ENCODE results near the gene FAM229A. TPM values are rescaled to one million over a fixed set of nuclear protein-coding genes. Genes with fewer than 3 reads are reported as not detected.

Gene FAM229A
- total RNA-seq, 1 experiment from 2014 or later: 9.4 TPM

- no peak for TF ChIP-seq MAX (CRISPR knock-in tag; IDR thresholded peaks at IDR 0.05)
- TF ChIP-seq, protein P1, sequence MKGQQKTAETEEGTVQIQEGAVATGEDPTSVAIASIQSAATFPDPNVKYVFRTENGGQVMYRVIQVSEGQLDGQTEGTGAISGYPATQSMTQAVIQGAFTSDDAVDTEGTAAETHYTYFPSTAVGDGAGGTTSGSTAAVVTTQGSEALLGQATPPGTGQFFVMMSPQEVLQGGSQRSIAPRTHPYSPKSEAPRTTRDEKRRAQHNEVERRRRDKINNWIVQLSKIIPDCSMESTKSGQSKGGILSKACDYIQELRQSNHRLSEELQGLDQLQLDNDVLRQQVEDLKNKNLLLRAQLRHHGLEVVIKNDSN (CRISPR knock-in tag; IDR thresholded peaks at IDR 0.05): no peak
- TF ChIP-seq PRRX2 (CRISPR knock-in tag; IDR thresholded peaks at IDR 0.05): no peak
- TF ChIP-seq ZNF317 (CRISPR knock-in tag; IDR thresholded peaks at IDR 0.05; ENCODE audit: borderline replicate concordance, low read depth): no peak
- CTCF ChIA-PET: interaction anchor here (0.6 to 2.2 kb wide), 3 partner anchors 10 to 105 kb away, joined by 3 to 21 read pairs (median 4); no protein-coding TSS in a partner anchor
- Mint-ChIP-seq H3K9me3 (no peaks in the 10 kb centered on the region), H3K27ac (no peak overlapping the region), H3K36me3 (no peaks in the 10 kb centered on the region), H3K4me1 (peaks cover 16% of the 10 kb centered on the region), H3K4me3 (no peak overlapping the region), H3K27me3 (ENCODE audit: low read depth) (peaks cover 26% of the 10 kb centered on the region)
- POLR2A ChIA-PET: interaction anchor here (0.5 to 1.1 kb wide), 2 partner anchors 10 to 301 kb away, joined by 3 to 4 read pairs; no protein-coding TSS in a partner anchor
- DNase-seq (ENCODE audit: low spot score) (no peak), ATAC-seq (no peak)
These were observed 20.3 kb downstream of the FAM229A start for GRCh38 chr1:32341971-32342370.

- TF ChIP-seq AFF4 (CRISPR knock-in tag; IDR thresholded peaks at IDR 0.05; ENCODE audit: borderline replicate concordance) (no peak), ZNF396 (CRISPR knock-in tag; IDR thresholded peaks at IDR 0.05; ENCODE audit: borderline replicate concordance) (no peak), NR2C2 (CRISPR knock-in tag; IDR thresholded peaks at IDR 0.05) (no peak), ZNF671 (CRISPR knock-in tag; IDR thresholded peaks at IDR 0.05) (no peak), ZNF263 (CRISPR knock-in tag; IDR thresholded peaks at IDR 0.05; ENCODE audit: low read depth) (no peak), ZNF416 (CRISPR knock-in tag; IDR thresholded peaks at IDR 0.05) (no peak), NFATC4 (CRISPR knock-in tag; IDR thresholded peaks at IDR 0.05) (no peak), MAX (CRISPR knock-in tag; IDR thresholded peaks at IDR 0.05) (no peak), TEAD4 (CRISPR knock-in tag; IDR thresholded peaks at IDR 0.05) (no peak), MLX (CRISPR knock-in tag; IDR thresholded peaks at IDR 0.05) (no peak), ZBTB21 (CRISPR knock-in tag; IDR thresholded peaks at IDR 0.05; ENCODE audit: borderline replicate concordance) (no peak), ZNF138 (CRISPR knock-in tag; conservative IDR thresholded peaks at IDR 0.05) (no peak), SMAD3 (CRISPR knock-in tag; IDR thresholded peaks at IDR 0.05; ENCODE audit: borderline replicate concordance) (no peak), ATF1 (CRISPR knock-in tag; IDR thresholded peaks at IDR 0.05) (no peak), CBFB (CRISPR knock-in tag; IDR thresholded peaks at IDR 0.05; ENCODE audit: low read depth) (no peak), TP53 (CRISPR knock-in tag; IDR thresholded peaks at IDR 0.05) (no peak)
- H3K36me3 Mint-ChIP-seq: no peaks in the 10 kb centered on the region
- peaks cover 19% of the 10 kb centered on the region for H3K4me1 Mint-ChIP-seq
- ChIA-PET CTCF (interaction anchor here (0.6 to 2.2 kb wide), 3 partner anchors 10 to 105 kb away, joined by 3 to 21 read pairs (median 4); no protein-coding TSS in a partner anchor), POLR2A (interaction anchor here (1.1 kb wide), 1 partner anchor 10 kb away, joined by 4 read pairs; no protein-coding TSS in a partner anchor)
- ATAC-seq (no peak), DNase-seq (ENCODE audit: low spot score) (no peak)
- H3K27me3 Mint-ChIP-seq (ENCODE audit: low read depth): peaks cover 22% of the 10 kb centered on the region
- H3K27ac Mint-ChIP-seq: no peak overlapping the region
- no peaks in the 10 kb centered on the region for H3K9me3 Mint-ChIP-seq
- H3K4me3 Mint-ChIP-seq: no peak overlapping the region
These were observed 21.0 kb downstream of the FAM229A start for GRCh38 chr1:32341186-32341757.
